Ishikawa (cell line): ENCODE results near the gene MT3.

Experiments
- TAF1 ChIP-seq: IDR thresholded peaks from 2 replicates; pipeline ENCODE4 v1.6.1; 2012; ENCODE audit warnings: low read depth, mild to moderate bottlenecking
- YY1 ChIP-seq: IDR thresholded peaks from 2 replicates; pipeline ENCODE4 v1.6.1; 2012; ENCODE audit warnings: low read depth

- TF ChIP-seq TAF1 (no peak), YY1 (no peak)
Observed at GRCh38 chr16:56631197-56631596, 41.9 kb downstream of the MT3 start.
